Neural cell (in vitro differentiated cells): ENCODE measurements around the gene SLC26A4. TPM values are rescaled to one million over a fixed set of nuclear protein-coding genes. Genes with fewer than 3 reads are reported as not detected.

Experiments
- H2AFZ ChIP-seq: fragments of 200-600, 300-800 bp; sonication (generic), shearing (Covaris generic); 2 replicates; pipeline ENCODE4 v1.6.0; 2014; ENCODE audit warnings: low read depth, mild to moderate bottlenecking, antibody characterized with exemption, low read length, moderate library complexity
- H3F3A ChIP-seq: fragments of 200-600 bp; shearing (Covaris generic); 2 replicates; pipeline ENCODE4 v1.6.1; 2016; ENCODE audit warnings: mild to moderate bottlenecking, moderate library complexity, mixed read lengths, antibody characterized with exemption, low read length; ENCODE audit not compliant: insufficient read depth, poor library complexity, severe bottlenecking
- H3K27ac ChIP-seq: fragments of 200-600, 300-800 bp; sonication (generic), shearing (Covaris generic); 2 replicates; pipeline ENCODE4 v1.5.1; 2014; ENCODE audit warnings: mild to moderate bottlenecking, low read length, moderate library complexity
- H3K27me3 ChIP-seq: fragments of 300-800, 200-600 bp; sonication (generic), shearing (Covaris generic); 2 replicates; pipeline ENCODE4 v1.6.0; 2014; ENCODE audit warnings: mild to moderate bottlenecking, low read depth, low read length, moderate library complexity; ENCODE audit not compliant: insufficient read depth
- H3K36me3 ChIP-seq: fragments of 300-800, 200-600 bp; sonication (generic), shearing (Covaris generic); 2 replicates; pipeline ENCODE4 v1.5.1; 2014; ENCODE audit warnings: mild to moderate bottlenecking, antibody characterized with exemption, low read length, moderate library complexity; ENCODE audit not compliant: insufficient read depth
- H3K4me2 ChIP-seq: fragments of 300-800, 200-600 bp; sonication (generic), shearing (Covaris generic); 2 replicates; pipeline ENCODE4 v1.6.0; 2014; ENCODE audit warnings: mild to moderate bottlenecking, low read length
- H3K4me3 ChIP-seq: fragments of 300-800, 200-600 bp; sonication (generic), shearing (Covaris generic); 2 replicates; pipeline ENCODE4 v1.5.1; 2014; ENCODE audit warnings: mild to moderate bottlenecking, low read length, moderate library complexity
- H3K79me2 ChIP-seq: fragments of 200-600 bp; shearing (Covaris generic); replicated peaks from 2 replicates; pipeline ENCODE4 v1.6.0; 2014; ENCODE audit warnings: mild to moderate bottlenecking, low read length, moderate library complexity; ENCODE audit not compliant: insufficient read depth
- H3K9ac ChIP-seq: fragments of 300-800, 200-600 bp; sonication (generic), shearing (Covaris generic); 2 replicates; pipeline ENCODE4 v1.6.1; 2016; ENCODE audit warnings: mild to moderate bottlenecking, low read length, mixed read lengths
- H3K9me2 ChIP-seq: fragments of 200-600 bp; shearing (Covaris generic); 2 replicates; pipeline ENCODE4 v1.6.1; 2016; ENCODE audit warnings: mild to moderate bottlenecking, low read length, mixed read lengths; ENCODE audit not compliant: insufficient read depth
- H3K9me3 ChIP-seq: fragments of 200-600, 300-800 bp; sonication (generic), shearing (Covaris generic); 2 replicates; pipeline ENCODE4 v1.6.1; 2016; ENCODE audit warnings: mild to moderate bottlenecking, mixed run types, low read length, moderate library complexity, mixed read lengths
- H4K20me1 ChIP-seq: fragments of 200-600 bp; shearing (Covaris generic); 2 replicates; pipeline ENCODE4 v1.6.1; 2016; ENCODE audit warnings: mild to moderate bottlenecking, mixed run types; ENCODE audit not compliant: insufficient read depth
- CTCF ChIP-seq: fragments of 450-650 bp; IDR thresholded peaks from 2 replicates; pipeline ENCODE4 v1.5.1; 2014; ENCODE audit warnings: antibody characterized with exemption, mild to moderate bottlenecking, moderate library complexity; ENCODE audit not compliant: poor library complexity, severe bottlenecking
- EP300 ChIP-seq: fragments of 450-650 bp; conservative IDR thresholded peaks from 2 replicates; pipeline ENCODE4 v1.6.1; 2014; ENCODE audit warnings: antibody characterized with exemption, mild to moderate bottlenecking, moderate library complexity; ENCODE audit not compliant: poor library complexity, severe bottlenecking
- EZH2 ChIP-seq: fragments of 200-600, 300-800 bp; shearing (Covaris generic), sonication (generic); IDR thresholded peaks from 2 replicates; pipeline ENCODE4 v1.6.1; 2014; ENCODE audit warnings: antibody characterized with exemption, low read length, borderline replicate concordance, mild to moderate bottlenecking; ENCODE audit not compliant: insufficient read depth, poor library complexity, severe bottlenecking
- MXI1 ChIP-seq: fragments of 450-650 bp; conservative IDR thresholded peaks from 2 replicates; pipeline ENCODE4 v1.6.1; 2014; ENCODE audit warnings: antibody characterized with exemption, mild to moderate bottlenecking; ENCODE audit not compliant: poor library complexity, severe bottlenecking
- POLR2AphosphoS5 ChIP-seq: IDR thresholded peaks from 2 replicates; pipeline ENCODE4 v1.6.1; 2012
- RAD21 ChIP-seq: fragments of 450-650 bp; conservative IDR thresholded peaks from 2 replicates; pipeline ENCODE4 v1.6.1; 2014; ENCODE audit warnings: antibody characterized with exemption, mild to moderate bottlenecking, moderate library complexity
- REST ChIP-seq: IDR thresholded peaks from 2 replicates; pipeline ENCODE4 v1.6.1; 2012; ENCODE audit warnings: borderline replicate concordance
- SMC3 ChIP-seq: fragments of 450-650 bp; conservative IDR thresholded peaks from 2 replicates; pipeline ENCODE4 v1.6.1; 2014; ENCODE audit warnings: antibody characterized with exemption, mild to moderate bottlenecking, moderate library complexity; ENCODE audit not compliant: poor library complexity
- TAF1 ChIP-seq: IDR thresholded peaks from 2 replicates; pipeline ENCODE4 v1.6.1; 2012; ENCODE audit warnings: low read depth
- polyA plus RNA-seq: library from polyadenylated mRNA; depleted of rRNA; stranded (reverse); fragments of >200 nt; gene quantifications from 2 replicates; pipeline ENCODE4 v1.2.3, GENCODE V29; 2014

SLC26A4 gene
- polyA plus RNA-seq, 1 donor from 2014 or later = not detected

GRCh38 chr7:107643407-107643806 is 17.2 kb upstream of the SLC26A4 start:
- Histone ChIP-seq H3K79me2 (no peaks in the 10 kb centered on the region), H3K27ac (no peak overlapping the region), H3K27me3 (no peaks in the 10 kb centered on the region), H2AFZ (no peak overlapping the region), H3K4me3 (no peak overlapping the region), H3K36me3 (no peaks in the 10 kb centered on the region), H3K9me2 (no peaks in the 10 kb centered on the region), H3K4me2 (no peak overlapping the region), H3K9ac (no peak overlapping the region), H3F3A (no peaks in the 10 kb centered on the region), H4K20me1 (no peaks in the 10 kb centered on the region), H3K9me3 (no peaks in the 10 kb centered on the region)
- TF ChIP-seq EP300 = no peak
- TF ChIP-seq MXI1 = no peak
- no peak for TF ChIP-seq CTCF
- TF ChIP-seq POLR2AphosphoS5 = no peak
- TF ChIP-seq EZH2 = no peak
- no peak for TF ChIP-seq RAD21
- TF ChIP-seq SMC3 = no peak
- no peak for TF ChIP-seq REST
- TF ChIP-seq TAF1 = no peak

- Histone ChIP-seq H3K9me2 (no peaks in the 10 kb centered on the region), H3F3A (no peaks in the 10 kb centered on the region), H4K20me1 (no peaks in the 10 kb centered on the region), H3K9ac (no peak overlapping the region), H3K4me2 (no peak overlapping the region), H3K36me3 (no peaks in the 10 kb centered on the region), H2AFZ (no peak overlapping the region), H3K9me3 (no peaks in the 10 kb centered on the region), H3K79me2 (no peaks in the 10 kb centered on the region), H3K4me3 (no peak overlapping the region), H3K27ac (no peak overlapping the region), H3K27me3 (no peaks in the 10 kb centered on the region)
- TF ChIP-seq MXI1 (no peak), RAD21 (no peak), REST (no peak), TAF1 (no peak), CTCF (no peak), POLR2AphosphoS5 (no peak), SMC3 (no peak), EP300 (no peak), EZH2 (no peak)
Observed at GRCh38 chr7:107643938-107644308, 16.7 kb upstream of the SLC26A4 start.
